Endodermal cell (in vitro differentiated cells): ENCODE data around the gene GNE. TPM values are rescaled to one million over a fixed set of nuclear protein-coding genes. Genes with fewer than 3 reads are reported as not detected.
A peak's percentile ranks its signal among the peaks of the same experiment; 100 is the strongest.

Experiments
- DNase-seq: peaks from one replicate; pipeline ENCODE4 v3.0.0-alpha.2; 2017
- H3K27ac ChIP-seq: 2 replicates; pipeline ENCODE4 v1.5.1; 2013; ENCODE audit warnings: mild to moderate bottlenecking, low read depth, low read length, moderate library complexity
- H3K27me3 ChIP-seq: 2 replicates; pipeline ENCODE4 v1.6.1; 2013; ENCODE audit warnings: mild to moderate bottlenecking, low read length, moderate library complexity; ENCODE audit not compliant: insufficient read depth, control insufficient read depth, poor library complexity, severe bottlenecking
- H3K36me3 ChIP-seq: 2 replicates; pipeline ENCODE4 v1.7.0; 2013; ENCODE audit warnings: mild to moderate bottlenecking, low read length, moderate library complexity; ENCODE audit not compliant: control insufficient read depth, insufficient read depth
- H3K4me1 ChIP-seq: one replicate; pipeline ENCODE4 v1.7.0; 2013; ENCODE audit warnings: low read length; ENCODE audit not compliant: control insufficient read depth, insufficient read depth
- H3K4me3 ChIP-seq: 2 replicates; pipeline ENCODE4 v1.5.1; 2013; ENCODE audit warnings: mild to moderate bottlenecking, low read length, moderate library complexity
- H3K9ac ChIP-seq: 2 replicates; pipeline ENCODE4 v1.6.1; 2013; ENCODE audit warnings: mild to moderate bottlenecking, low read length, moderate library complexity; ENCODE audit not compliant: poor library complexity, severe bottlenecking; ENCODE audit errors: extremely low read depth
- H3K9me3 ChIP-seq: 2 replicates; pipeline ENCODE4 v1.6.1; 2013; ENCODE audit warnings: mild to moderate bottlenecking, low read length, moderate library complexity; ENCODE audit not compliant: control insufficient read depth
- H3K27ac Mint-ChIP-seq: 2 replicates; pipeline ENCODE4 v1.8.0; 2020; ENCODE audit warnings: mixed read lengths
- H3K27me3 Mint-ChIP-seq: 2 replicates; pipeline ENCODE4 v1.8.0; 2021; ENCODE audit warnings: mild to moderate bottlenecking, mixed read lengths; ENCODE audit not compliant: insufficient read depth
- H3K36me3 Mint-ChIP-seq: 2 replicates; pipeline ENCODE4 v1.8.0; 2020; ENCODE audit warnings: low read depth, mixed read lengths
- H3K4me1 Mint-ChIP-seq: 2 replicates; pipeline ENCODE4 v1.8.0; 2020; ENCODE audit warnings: mixed read lengths
- H3K4me3 Mint-ChIP-seq: 2 replicates; pipeline ENCODE4 v1.8.0; 2020; ENCODE audit warnings: mild to moderate bottlenecking, moderate library complexity, mixed read lengths
- H3K9me3 Mint-ChIP-seq: 2 replicates; pipeline ENCODE4 v1.8.0; 2020; ENCODE audit warnings: mild to moderate bottlenecking, mixed read lengths
- WGBS, 2 experiments: methylation state at CpG; one replicate each; pipeline versions ENCODE4 v1.1.5 to v1.1.7; 2013; ENCODE audit warnings: missing lambda C conversion rate in 2 of 2, mixed read lengths in 1 of 2; ENCODE audit not compliant: insufficient coverage in 1 of 2, insufficient read length in 1 of 2; 5-methylcytosine and 5-hydroxymethylcytosine counted together
- total RNA-seq, 2 donors: library from RNA; stranded (reverse); fragmentation: NEBNext Ultra II Directional in 1 of 2; extraction: Animal tissue kit (Norgen Biotek cat#: 25700) in 1 of 2; gene quantifications; 2 replicates in 1 of 2; 3 replicates in 1 of 2; pipeline ENCODE4 v1.2.1, GENCODE V29; 2021
- TF ChIP-seq, protein P1 (sequence below): fragments of 200-600 bp; sonication (generic); conservative IDR thresholded peaks from 2 replicates; pipeline ENCODE4 v1.5.0; 2021; ENCODE audit warnings: antibody characterized with exemption, mild to moderate bottlenecking

Gene GNE
- total RNA-seq, 2 donors from 2014 or later = 5.6 to 7.0 TPM

DNA sequence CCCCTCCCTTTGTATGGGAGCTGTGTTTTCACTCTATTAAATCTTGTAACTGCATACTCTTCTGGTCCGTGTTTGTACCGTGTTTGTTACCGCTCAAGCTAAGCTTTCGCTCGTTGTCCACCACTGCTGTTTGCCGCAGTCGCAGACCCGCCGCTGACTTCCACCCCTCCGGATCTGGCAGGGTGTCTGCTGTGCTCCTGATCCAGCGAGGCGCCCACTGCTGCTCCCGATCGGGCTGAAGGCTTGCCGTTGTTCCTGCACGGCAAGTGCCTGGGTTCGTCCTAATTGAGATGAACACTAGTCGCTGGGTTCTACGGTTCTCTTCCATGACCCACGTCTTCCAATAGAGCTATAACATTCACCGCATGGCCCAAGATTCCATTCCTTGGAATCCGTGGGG, 6.6 kb upstream of the GNE start:
- Histone ChIP-seq H3K36me3 (peaks cover 5% of the 10 kb centered on the region), H3K9ac (no peak overlapping the region), H3K4me1 (no peaks in the 10 kb centered on the region), H3K9me3 (no peaks in the 10 kb centered on the region), H3K4me3 (no peak overlapping the region), H3K27me3 (no peaks in the 10 kb centered on the region), H3K27ac (no peak overlapping the region)
- Mint-ChIP-seq H3K9me3 (no peaks in the 10 kb centered on the region), H3K36me3 (peaks cover 12% of the 10 kb centered on the region), H3K4me1 (no peaks in the 10 kb centered on the region), H3K27me3 (no peaks in the 10 kb centered on the region), H3K27ac (no peak overlapping the region), H3K4me3 (no peak overlapping the region)
- whole genome bisulfite sequencing, 2 experiments = 94 to 97% methylated on average over 15 to 22 of the region's 22 CpGs
- DNase-seq = no peak
- TF ChIP-seq, protein P1, sequence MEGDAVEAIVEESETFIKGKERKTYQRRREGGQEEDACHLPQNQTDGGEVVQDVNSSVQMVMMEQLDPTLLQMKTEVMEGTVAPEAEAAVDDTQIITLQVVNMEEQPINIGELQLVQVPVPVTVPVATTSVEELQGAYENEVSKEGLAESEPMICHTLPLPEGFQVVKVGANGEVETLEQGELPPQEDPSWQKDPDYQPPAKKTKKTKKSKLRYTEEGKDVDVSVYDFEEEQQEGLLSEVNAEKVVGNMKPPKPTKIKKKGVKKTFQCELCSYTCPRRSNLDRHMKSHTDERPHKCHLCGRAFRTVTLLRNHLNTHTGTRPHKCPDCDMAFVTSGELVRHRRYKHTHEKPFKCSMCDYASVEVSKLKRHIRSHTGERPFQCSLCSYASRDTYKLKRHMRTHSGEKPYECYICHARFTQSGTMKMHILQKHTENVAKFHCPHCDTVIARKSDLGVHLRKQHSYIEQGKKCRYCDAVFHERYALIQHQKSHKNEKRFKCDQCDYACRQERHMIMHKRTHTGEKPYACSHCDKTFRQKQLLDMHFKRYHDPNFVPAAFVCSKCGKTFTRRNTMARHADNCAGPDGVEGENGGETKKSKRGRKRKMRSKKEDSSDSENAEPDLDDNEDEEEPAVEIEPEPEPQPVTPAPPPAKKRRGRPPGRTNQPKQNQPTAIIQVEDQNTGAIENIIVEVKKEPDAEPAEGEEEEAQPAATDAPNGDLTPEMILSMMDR = no peak

DNA sequence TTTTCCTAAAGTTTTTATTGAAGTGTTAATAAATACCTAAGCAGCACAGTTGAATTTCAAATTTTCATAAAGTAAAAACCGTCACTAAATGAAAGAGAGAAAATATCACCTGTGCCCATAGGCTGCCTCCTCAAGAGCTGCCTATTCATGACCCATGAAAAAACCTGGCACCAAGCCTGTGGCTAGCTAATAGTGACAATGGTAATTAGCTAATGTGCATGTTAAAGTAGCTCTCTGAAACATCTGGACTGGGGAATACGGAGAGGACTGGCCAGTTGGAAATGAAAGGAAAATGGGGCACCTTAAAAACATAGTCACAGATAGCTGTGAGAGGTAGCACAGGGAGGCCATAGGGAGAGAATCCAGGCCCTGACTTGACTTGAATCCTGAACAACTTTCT, 5.4 kb upstream of the GNE start:
- Histone ChIP-seq H3K4me3 (no peak overlapping the region), H3K4me1 (no peaks in the 10 kb centered on the region), H3K9ac (no peak overlapping the region), H3K9me3 (no peaks in the 10 kb centered on the region), H3K27me3 (no peaks in the 10 kb centered on the region), H3K27ac (no peak overlapping the region), H3K36me3 (peaks cover 5% of the 10 kb centered on the region)
- 83 to 95% methylated on average over 1 to 2 of the region's 2 CpGs for WGBS, 2 experiments
- H3K4me3 Mint-ChIP-seq = no peak overlapping the region
- no peak for DNase-seq
- TF ChIP-seq, protein P1 = no peak
- H3K27ac Mint-ChIP-seq = no peak overlapping the region
- no peaks in the 10 kb centered on the region for H3K9me3 Mint-ChIP-seq
- H3K4me1 Mint-ChIP-seq = no peaks in the 10 kb centered on the region
- H3K36me3 Mint-ChIP-seq = peaks cover 10% of the 10 kb centered on the region
- no peaks in the 10 kb centered on the region for H3K27me3 Mint-ChIP-seq

DNA sequence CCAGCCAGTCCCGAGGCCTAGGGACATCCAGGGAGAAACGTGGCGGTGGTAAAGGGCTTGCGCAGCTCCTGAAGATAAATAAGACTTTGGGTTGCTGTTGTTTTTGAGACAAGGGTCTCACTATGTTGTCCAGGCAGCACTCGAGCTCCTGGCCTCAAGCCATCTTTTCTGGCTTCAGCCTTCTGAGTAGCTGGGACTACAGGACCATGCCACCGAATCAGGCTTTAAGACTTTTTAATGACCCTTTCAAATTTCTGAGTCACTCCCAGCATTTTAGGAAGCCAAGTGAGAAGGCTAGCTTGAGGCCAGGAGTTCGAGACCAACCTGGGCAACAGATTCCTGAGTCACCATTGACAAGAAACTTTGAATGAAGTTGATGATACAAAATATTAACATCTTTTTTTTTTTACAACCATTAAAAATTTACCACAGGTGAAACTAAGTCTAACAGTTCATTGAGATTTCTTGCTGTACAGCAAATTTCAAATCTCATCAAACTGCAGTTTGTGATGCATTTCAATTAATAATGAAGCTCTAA, 817 bp upstream of the GNE start:
- H3K27ac ChIP-seq = no peak overlapping the region
- H3K9ac ChIP-seq = no peak overlapping the region
- peak overlapping the region; percentile 77 for H3K4me3 ChIP-seq
- Mint-ChIP-seq H3K27ac (peak overlapping the region; percentile 88), H3K27me3 (no peaks in the 10 kb centered on the region), H3K36me3 (peaks cover 3% of the 10 kb centered on the region), H3K4me1 (no peaks in the 10 kb centered on the region), H3K4me3 (peak overlapping the region; percentile 84), H3K9me3 (no peaks in the 10 kb centered on the region)
- H3K4me1 ChIP-seq = no peaks in the 10 kb centered on the region
- no peaks in the 10 kb centered on the region for H3K36me3 ChIP-seq
- H3K27me3 ChIP-seq = no peaks in the 10 kb centered on the region
- H3K9me3 ChIP-seq = no peaks in the 10 kb centered on the region
- DNase-seq = no peak
- TF ChIP-seq, protein P1 = no peak
- 90 to 92% methylated on average over 2 to 7 of the region's 7 CpGs for WGBS, 2 experiments
